ENCODE results near the gene DCBLD1.

The DCBLD1 gene

DNA sequence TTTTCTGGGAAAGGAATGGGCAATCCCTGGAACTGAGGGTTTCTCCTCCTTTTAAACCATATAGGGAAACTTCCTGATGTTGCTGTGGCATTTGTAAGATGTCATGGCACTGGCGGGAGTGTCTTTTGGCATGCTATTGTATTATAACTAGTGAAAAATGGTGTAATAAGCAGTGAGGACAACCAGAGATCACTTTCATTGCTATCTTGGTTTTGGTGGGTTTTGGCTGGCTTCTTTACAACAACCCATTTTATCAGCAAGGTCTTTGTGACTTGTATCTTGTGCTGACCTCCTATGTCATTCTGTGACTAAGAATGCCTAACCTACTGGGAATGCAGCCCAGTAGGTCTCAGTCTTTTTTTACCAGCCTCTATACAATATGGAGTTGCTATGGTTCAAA is 9.1 kb upstream of the DCBLD1 start:
- no peak for FAIRE-seq

DNA sequence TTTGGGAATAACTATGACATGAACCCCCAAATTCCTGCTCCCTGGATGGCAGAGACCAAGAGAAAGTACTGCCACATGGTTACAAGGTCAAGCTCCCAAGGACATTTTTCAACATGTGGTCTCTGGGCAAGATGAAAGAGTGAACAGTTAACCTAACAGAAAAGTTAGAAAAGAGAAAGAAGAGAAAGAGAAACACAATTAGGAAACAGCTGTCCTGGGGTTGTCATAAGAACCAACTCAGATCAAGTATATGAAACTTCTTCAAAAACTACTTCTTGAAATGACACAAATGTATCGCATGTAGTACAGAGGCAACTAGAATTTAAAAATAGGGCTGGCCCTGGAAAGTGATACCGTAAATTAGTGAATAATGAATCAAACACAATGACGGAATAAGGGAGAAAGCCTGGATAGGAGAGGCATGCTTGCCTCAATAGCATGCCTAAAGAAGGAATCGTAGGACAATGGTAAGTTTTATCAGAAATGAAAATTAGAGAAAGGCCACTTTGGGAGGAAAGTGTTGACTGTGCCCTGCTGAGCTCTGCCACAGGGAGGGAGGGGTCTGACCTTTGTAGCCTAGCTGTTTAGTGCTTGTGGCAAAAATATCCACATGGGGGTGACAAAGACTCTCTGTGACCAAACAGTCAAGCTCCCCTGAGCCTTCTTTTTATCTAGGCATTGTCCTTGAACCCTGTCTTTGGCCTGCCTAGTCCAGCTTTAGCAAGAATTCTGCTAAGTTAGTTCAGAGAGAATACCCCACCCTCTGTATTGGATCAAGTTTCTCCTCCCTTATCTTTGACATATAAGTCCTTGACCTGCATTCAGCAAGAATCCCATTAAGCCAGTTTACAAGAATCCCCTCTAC is 4.3 kb upstream of the DCBLD1 start:
- FAIRE-seq: no peak

DNA sequence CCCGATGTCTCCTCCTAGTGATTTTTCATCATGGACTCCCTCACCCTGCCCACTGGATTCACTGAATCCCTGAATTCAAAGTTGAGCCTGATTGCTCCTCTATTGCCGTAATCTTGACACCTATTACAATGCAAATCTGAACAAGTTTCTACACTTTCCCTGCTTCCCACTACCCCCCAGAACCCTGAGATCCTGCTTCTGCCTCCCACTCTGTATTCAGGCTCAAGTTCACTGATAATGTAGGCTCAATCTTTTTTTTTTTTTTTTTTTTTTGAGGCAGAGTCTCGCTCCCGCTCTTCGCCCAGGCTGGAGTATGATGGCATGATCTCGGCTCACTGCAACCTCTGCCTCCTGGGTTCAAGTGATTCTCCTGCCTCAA is 3.6 kb upstream of the DCBLD1 start:
- no peak for FAIRE-seq

GRCh38 chr6:117480651-117481050 is 1.8 kb upstream of the DCBLD1 start:
- no peak for FAIRE-seq

DNA sequence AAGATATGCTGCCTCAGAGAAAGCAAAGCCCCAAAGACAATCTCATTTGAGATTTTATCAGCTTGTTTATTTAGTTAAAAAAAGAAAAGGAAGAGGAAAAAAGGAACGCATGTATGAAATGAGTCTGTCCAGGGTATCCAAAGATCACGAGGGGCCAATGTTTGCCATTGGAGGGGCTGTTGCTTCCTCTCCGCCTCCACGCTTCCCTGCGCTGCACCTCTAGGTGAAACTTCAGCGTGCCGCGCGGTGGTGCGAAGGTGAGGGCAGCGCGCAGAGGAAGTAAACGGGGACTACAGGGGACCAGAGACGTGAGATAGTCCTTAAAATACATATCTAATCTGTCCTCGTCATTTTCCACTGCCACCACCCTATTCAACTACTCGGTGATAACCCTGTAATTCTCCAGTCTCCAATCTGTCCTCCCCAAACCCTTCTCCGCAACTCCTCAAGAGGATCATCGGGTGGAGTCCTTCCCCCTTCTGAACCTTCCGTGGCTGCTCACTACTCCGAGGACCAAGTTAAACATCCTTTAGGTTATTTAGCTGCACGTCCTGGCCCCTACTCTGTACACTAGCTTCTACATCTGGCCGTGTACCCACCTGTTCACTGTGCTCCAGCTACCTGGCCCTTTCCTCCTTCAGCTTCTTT is 1.1 kb upstream of the DCBLD1 start:
- FAIRE-seq: no peak

DNA sequence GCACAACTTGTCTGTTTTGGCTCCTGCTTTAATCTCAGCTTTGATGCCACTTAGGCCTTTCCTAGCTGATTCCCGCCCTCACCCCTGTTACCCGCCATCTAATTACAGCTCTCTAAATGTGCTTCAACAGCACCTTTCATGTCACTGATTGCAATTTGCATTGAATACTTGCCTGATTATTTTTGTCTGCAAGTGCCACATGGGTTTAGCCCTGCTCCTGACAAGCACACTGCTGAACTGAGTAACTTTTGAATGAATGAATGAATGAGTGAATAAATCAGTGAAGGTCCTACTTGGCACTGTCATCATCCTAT is 591 bp upstream of the DCBLD1 start:
- FAIRE-seq: no peak

DNA sequence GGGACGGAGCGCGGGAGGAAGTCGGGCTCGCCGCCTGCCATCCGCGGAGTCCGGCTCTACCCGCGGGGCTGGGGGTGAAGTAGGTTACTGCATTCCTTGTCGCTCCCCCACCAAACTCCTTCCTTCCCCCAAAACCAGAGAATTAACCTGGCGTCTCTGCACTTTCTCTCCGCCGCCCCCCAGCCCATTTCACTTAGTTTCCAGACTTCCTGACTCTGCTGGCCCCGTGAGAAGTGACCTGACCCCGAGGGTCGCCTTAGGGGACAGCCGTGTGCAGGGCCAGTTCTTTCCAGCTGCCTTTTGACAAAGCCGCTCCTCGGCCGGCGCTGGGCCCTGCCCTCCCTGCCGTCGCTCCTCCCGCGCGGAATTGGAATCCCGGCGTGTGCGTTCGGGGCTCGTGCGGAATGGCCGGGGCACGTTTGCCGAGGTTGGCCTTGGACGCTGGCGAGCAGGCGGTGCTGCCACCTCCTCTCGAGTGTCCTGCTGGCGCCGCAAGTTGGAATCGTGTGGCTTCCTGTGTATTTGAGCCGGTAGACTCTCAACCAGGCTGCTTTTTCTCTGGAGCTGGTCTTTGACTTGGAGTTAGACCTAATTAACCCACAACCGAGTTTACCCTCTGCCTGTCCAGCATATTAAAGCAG is 650 bp downstream of the DCBLD1 start:
- no peak for FAIRE-seq

DNA sequence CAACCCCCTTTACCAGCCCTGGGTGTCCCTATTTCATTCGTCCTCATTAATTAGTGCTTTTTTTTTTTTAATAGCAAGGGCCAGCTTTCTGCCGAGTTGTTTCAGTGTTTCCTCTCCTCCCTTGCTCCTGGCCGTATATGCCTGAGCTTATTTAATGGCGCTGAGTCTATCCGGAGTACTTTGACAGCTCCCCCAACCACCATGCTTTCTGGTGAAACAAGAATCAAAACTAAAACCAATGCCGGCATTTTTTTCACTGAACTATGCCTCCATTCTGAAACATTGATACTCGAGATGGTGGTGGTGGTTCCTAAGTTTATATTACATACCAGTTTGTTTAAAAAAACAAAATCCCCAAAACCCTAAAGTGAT is 1.2 kb downstream of the DCBLD1 start:
- no peak for FAIRE-seq

GRCh38 chr6:117484052-117484646 is 1.7 kb downstream of the DCBLD1 start:
- no peak for FAIRE-seq

GRCh38 chr6:117485433-117485832 is 3.0 kb downstream of the DCBLD1 start:
- FAIRE-seq: no peak

GRCh38 chr6:117487821-117488220 is 5.3 kb downstream of the DCBLD1 start:
- peak; percentile 94 for FAIRE-seq

DNA sequence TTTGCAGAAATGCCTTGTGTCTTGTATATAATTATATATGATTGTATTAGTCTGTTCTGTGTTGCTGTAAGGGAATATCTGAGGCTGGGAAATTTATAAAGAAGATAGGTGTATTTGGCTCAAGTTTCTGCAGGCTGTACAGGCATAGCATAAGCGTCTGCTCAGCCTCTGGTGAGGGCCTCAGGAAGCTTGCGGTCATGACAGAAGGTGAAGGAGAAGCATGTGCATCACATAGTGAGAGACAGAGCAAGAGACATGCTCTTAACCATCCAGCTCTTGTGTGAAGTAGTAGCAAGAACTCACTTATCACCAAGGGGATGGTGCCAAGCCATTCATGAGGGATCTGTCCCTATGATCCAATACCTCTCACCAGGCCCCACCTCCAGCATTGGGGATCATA is 6.5 kb downstream of the DCBLD1 start:
- FAIRE-seq: no peak

DNA sequence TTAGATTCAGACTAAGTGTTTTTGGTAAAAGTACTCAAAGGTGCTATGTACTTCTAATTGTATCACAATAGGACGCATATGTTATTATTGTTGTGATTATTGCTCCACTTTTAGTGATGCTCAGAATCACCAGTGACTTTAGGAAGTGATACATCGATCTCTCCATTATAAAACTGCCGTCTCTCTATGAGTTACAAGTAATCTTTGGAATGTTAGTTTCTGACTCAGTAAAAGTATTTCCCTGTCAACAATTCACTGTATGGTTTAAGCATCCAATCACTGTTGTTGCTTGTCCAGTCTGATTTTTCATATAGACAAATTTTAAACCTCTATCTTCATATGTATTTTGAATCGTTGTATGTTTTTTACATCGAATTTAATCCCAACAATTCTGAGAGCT is 9.4 kb downstream of the DCBLD1 start:
- no peak for FAIRE-seq

DNA sequence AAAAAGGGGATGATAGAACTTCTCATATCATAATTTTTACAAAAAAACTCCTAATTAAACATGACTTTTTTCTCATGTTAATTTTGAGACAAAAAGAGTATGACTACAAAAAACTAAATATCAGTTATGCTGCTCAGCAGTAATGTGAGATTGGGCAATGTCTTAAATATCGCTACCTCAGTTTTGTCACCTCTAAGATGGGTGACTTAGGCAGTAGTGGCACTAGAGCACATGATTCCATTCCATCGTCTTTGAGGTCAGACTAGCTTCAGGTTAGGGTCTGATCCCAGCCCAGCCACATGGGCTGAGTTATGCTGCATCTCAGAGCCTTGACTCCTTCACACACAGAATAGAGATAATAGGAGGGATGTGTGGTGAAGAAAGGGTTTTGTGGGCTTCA is 11.0 kb downstream of the DCBLD1 start:
- no peak for FAIRE-seq

DNA sequence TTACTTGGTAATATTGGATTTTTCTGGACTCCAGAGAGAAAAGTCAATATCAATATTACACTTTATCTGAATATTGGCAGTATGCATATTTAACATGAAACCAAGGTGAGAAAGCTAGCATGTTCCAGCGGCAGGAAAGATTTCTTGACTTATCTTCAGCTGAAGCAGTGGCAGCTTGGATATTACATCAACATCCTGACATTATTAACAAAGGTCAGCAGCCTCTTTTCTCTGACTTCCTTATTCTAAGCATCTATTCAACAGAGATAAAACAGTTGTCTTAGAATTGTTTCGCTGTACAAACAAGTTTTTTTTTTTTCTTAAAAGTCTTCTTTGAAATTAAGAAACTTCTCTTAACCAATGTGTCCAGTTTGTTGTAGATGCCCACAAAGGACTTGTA is 11.8 kb downstream of the DCBLD1 start:
- FAIRE-seq: no peak

GRCh38 chr6:117494694-117495318 is 12.3 kb downstream of the DCBLD1 start:
- no peak for FAIRE-seq

DNA sequence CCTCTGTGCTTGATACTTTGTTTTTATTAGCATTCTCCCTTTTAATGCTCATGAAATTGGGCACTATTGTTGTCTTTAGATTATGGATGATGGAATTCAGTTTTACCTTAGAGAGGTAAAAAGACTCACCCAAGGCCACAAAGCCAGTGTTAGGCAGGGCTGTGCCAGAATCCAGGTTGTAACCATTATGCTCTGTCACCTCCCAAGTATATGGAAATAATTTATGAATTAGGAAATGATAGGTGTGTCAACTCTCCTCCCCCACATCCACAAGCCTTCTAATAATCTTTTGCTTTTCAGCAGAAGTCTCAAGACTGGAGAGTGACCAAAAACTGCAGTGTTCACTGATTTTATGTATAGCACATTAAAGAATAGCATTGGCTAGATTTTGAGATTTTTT is 13.0 kb downstream of the DCBLD1 start:
- FAIRE-seq: no peak

DNA sequence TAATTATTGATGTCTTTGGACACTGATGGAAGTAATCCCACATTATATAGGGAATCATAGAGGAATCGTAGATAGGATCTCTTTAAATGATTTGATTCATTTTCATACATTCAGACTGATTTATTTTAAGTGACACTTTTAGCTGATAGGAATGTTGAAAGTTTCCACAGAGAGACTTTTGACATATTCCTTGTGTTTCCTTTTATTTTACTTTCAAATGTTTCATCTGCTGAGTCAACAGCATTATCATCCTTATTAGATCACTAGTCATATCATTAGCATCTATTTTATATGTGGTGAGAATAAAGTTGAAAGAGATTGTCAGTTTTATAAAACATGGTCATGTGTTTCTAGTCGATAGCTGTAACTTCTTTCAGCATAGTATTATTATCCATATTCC is 13.4 kb downstream of the DCBLD1 start:
- no peak for FAIRE-seq

- no peak for FAIRE-seq
Observed at GRCh38 chr6:117496383-117496990, 14.0 kb downstream of the DCBLD1 start.

DNA sequence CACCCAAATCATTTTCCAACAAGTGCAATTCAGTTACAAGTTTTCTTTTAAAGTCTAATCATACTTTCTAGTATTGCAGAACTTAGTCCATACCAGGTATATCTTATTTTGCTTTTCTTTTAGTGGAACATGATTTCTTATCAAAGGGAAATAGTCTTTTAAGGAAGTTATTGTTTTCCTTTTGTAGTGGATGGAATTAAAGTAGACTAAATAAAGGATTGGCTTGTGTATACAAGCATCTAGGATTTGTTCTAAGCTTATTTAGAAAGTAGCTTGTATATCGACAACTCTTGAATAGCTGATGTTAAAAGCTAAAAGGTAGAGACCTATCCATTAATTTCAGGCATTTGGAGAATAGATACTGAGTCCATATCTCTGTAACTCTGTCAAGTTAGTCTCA is 14.8 kb downstream of the DCBLD1 start:
- FAIRE-seq: no peak

GRCh38 chr6:117498159-117498558 is 15.7 kb downstream of the DCBLD1 start:
- no peak for FAIRE-seq

DNA sequence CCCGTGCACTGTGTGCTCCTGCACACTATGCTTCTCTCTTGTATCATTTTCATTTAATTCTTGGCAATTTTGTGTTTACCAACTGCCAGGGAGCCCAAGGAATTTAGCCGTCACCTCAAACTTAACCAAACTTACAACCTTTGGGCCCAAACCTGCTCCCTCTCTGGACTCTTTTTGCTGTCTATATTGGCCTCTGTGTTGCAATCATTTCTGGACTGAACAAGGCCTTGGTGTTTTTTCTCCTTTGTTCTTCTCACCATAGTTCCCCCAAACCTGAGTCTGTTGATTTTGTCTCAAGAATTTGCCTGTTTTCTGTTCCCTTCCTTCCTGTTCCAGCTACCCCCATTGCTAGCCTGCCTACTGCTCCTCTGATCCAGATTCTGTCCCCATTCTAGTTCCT is 19.2 kb downstream of the DCBLD1 start:
- no peak for FAIRE-seq

DNA sequence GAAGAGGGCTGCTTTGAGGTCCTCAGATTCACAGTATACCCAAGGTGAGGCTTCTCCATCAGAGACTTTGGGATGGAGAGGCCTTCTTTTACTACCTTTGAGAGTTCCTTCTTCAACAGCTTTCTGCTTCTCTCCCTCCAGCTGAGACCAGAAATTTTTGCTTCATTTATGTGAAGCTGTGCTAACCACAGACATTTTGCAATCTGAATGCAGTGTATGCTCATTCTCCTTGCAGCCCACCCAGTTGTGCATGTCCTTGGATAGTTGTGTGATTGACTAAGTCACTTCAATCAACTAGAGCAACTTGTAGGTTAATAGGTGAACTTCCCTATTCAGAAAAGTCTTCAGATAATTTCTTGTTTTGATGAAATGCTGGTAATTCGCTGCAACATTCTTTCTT is 20.1 kb downstream of the DCBLD1 start:
- no peak for FAIRE-seq
